GM06990 (cell line): ENCODE measurements around the gene ARMC3.
A peak's percentile ranks its signal among the peaks of the same experiment; 100 is the strongest.

Experiments used
- DNase-seq: peaks from one replicate; pipeline ENCODE4 v3.0.0-alpha.2; 2011; ENCODE audit not compliant: insufficient read length; ENCODE audit errors: extremely low read depth
- H3K27me3 ChIP-seq: replicated peaks from 2 replicates; pipeline ENCODE4 v1.6.0; 2011; ENCODE audit warnings: low read length; ENCODE audit not compliant: control insufficient read depth, insufficient read depth
- H3K36me3 ChIP-seq: 2 replicates; pipeline ENCODE4 v1.5.1; 2011; ENCODE audit warnings: low read length; ENCODE audit not compliant: control insufficient read depth, insufficient read depth
- H3K4me3 ChIP-seq: replicated peaks from 2 replicates; pipeline ENCODE4 v1.5.1; 2011; ENCODE audit warnings: low read depth, mild to moderate bottlenecking, control low read depth, low read length
- CTCF ChIP-seq: IDR thresholded peaks from 2 replicates; pipeline ENCODE4 v1.5.1; 2011; ENCODE audit warnings: low read length, control low read depth, mild to moderate bottlenecking, inconsistent platforms; ENCODE audit not compliant: insufficient read depth, poor library complexity, severe bottlenecking

The ARMC3 gene

DNA sequence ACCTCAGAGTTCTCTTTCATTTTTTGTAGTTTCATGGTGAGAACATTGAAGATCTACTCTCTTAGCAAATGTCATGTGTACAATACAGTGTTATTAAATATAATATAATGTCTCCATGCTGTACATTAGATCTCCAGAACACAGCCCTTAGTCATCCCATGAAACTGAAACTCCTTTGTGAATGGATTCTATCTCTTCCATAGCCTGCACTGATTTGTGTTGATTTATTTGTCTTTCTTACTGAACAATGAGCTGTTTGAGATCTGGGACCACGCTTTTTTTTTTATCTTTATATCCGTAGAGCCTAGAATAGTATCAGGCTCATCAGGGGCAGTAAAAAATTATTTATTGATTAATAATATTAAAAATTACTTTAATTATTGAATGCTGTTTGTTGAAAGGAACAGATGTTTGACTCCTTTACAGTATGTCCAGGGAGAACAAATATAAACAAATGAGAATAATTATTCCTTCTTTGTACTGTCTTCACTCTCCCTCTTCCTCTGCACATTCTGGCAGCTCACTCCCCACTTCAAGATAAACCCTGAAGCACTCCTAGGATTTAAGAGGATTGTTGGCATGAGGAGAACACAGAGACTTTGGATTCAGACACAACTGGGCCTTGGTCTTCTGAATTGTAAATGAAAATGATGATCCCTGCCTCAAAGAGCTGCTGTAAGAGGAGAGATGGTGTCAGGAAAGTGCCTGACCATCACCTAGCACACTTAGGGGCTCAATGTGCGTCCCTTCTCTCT is 85.9 kb downstream of the ARMC3 start:
- TF ChIP-seq CTCF: no peak
- DNase-seq: no peak
- Histone ChIP-seq H3K27me3 (no peaks in the 10 kb centered on the region), H3K4me3 (no peak overlapping the region), H3K36me3 (no peaks in the 10 kb centered on the region)

GRCh38 chr10:23015021-23015707 is 87.3 kb downstream of the ARMC3 start:
- H3K36me3 ChIP-seq: no peaks in the 10 kb centered on the region
- no peaks in the 10 kb centered on the region for H3K27me3 ChIP-seq
- peak; percentile 26 for DNase-seq
- no peak for TF ChIP-seq CTCF
- peak overlapping the region; percentile 8 for H3K4me3 ChIP-seq

DNA sequence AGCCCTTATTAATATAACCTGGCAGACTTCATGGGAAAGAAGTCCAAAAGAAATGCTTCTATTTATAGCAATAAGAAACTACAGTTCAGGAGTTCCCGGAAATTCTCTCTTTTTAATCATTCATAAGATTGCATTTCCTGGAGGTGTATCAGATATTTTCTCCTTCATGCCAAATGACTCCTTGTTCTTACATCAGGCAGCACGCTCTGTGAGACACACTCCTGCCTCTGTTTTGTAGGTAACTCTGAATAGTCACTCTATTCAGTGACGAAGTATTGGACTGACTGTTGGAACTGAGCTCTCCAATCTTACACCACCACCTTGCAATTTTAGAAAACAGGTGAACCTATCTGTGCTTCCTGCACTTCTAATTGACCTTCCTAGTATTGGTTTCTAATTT is 88.8 kb downstream of the ARMC3 start:
- no peak overlapping the region for H3K4me3 ChIP-seq
- no peaks in the 10 kb centered on the region for H3K36me3 ChIP-seq
- no peaks in the 10 kb centered on the region for H3K27me3 ChIP-seq
- no peak for DNase-seq
- no peak for TF ChIP-seq CTCF

DNA sequence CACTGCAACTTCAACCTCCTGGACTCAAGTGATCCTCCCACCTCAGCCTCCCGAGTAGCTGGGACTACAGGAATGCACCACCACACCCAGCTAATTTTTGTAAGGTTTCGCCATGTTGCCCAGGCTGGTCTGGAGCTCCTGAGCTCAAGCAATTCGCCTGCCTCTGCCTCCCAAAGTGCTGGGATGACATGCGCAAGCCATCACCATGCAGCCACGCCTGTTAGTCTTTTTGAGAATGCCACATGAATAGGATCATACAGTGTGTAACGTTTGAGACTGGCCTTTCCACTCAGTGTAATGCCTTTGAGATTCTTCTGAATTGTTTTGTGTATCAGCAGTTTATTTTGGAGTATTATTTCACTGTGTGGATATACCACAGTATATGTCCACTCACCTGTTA is 91.8 kb downstream of the ARMC3 start:
- no peak for DNase-seq
- no peaks in the 10 kb centered on the region for H3K27me3 ChIP-seq

DNA sequence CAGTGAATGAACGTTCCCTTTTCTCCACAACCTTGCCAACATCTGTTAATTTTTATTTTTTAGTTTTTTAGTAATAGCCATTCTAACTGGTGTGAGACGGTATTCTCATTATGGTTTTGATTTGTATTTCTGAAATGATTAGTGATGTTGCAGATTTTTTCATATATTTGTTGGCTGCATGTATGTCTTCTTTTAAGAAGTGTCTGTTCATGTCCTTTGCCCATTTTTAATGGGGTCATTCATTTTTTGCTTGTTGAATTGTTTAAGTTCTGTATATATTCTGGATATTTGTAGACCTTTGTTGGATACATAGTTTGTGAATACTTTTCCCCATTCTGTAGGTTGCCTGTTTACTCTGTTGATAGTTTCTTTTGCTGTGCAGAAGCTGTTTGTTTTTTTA is 93.6 kb downstream of the ARMC3 start:
- no peaks in the 10 kb centered on the region for H3K36me3 ChIP-seq
- no peaks in the 10 kb centered on the region for H3K27me3 ChIP-seq
- no peak overlapping the region for H3K4me3 ChIP-seq
- no peak for TF ChIP-seq CTCF
- no peak for DNase-seq

More for the DNA sequence above, 91.8 kb downstream of the ARMC3 start:
- H3K36me3 ChIP-seq: no peaks in the 10 kb centered on the region
- H3K4me3 ChIP-seq: no peak overlapping the region
- TF ChIP-seq CTCF: no peak
